RPMI7951 (cell line): ENCODE data around the gene TRIO. TPM values are rescaled to one million over a fixed set of nuclear protein-coding genes. Genes with fewer than 3 reads are reported as not detected.
A peak's percentile ranks its signal among the peaks of the same experiment; 100 is the strongest.

Experiments used
- DNase-seq: peaks from one replicate; pipeline ENCODE4 v3.0.0-alpha.2; 2012; ENCODE audit warnings: low read depth
- total RNA-seq: library from RNA; depleted of rRNA; stranded (reverse); fragments of >200 nt; shearing (Covaris generic); gene quantifications from 2 replicates; pipeline ENCODE4 v1.2.3, GENCODE V29; 2014

Gene TRIO
- total RNA-seq, 1 experiment from 2014 or later, result 34.0 TPM

- DNase-seq, result no peak
Measured at GRCh38 chr5:14482085-14482484, 338.9 kb downstream of the TRIO start.

- no peak for DNase-seq
Measured at GRCh38 chr5:14483504-14484157, 340.5 kb downstream of the TRIO start.

- no peak for DNase-seq
Measured at GRCh38 chr5:14486486-14486885, 343.3 kb downstream of the TRIO start.

- no peak for DNase-seq
Measured at GRCh38 chr5:14486996-14487896, 344.1 kb downstream of the TRIO start.

GRCh38 chr5:14487897-14488570 is 344.9 kb downstream of the TRIO start:
- no peak for DNase-seq

GRCh38 chr5:14488709-14489108 is 345.6 kb downstream of the TRIO start:
- DNase-seq, result no peak

GRCh38 chr5:14489643-14490042 is 346.5 kb downstream of the TRIO start:
- DNase-seq, result no peak

GRCh38 chr5:14490309-14490711 is 347.2 kb downstream of the TRIO start:
- DNase-seq, result no peak

- DNase-seq, result peak; percentile 37
Measured at GRCh38 chr5:14491015-14491915, 348.1 kb downstream of the TRIO start.

- no peak for DNase-seq
Measured at GRCh38 chr5:14492331-14492964, 349.3 kb downstream of the TRIO start.

- DNase-seq, result no peak
Measured at GRCh38 chr5:14495301-14495700, 352.2 kb downstream of the TRIO start.

GRCh38 chr5:14497311-14497710 is 354.2 kb downstream of the TRIO start:
- no peak for DNase-seq

- DNase-seq, result no peak
Measured at GRCh38 chr5:14501353-14502293, 358.5 kb downstream of the TRIO start.

GRCh38 chr5:14502294-14502690 is 359.1 kb downstream of the TRIO start:
- DNase-seq, result no peak

GRCh38 chr5:14503017-14503680 is 360.0 kb downstream of the TRIO start:
- DNase-seq, result no peak

GRCh38 chr5:14503681-14504331 is 360.7 kb downstream of the TRIO start:
- DNase-seq, result no peak

GRCh38 chr5:14504332-14504727 is 361.2 kb downstream of the TRIO start:
- DNase-seq, result no peak

GRCh38 chr5:14504816-14505215 is 361.7 kb downstream of the TRIO start:
- DNase-seq, result no peak
